K562 (cell line): ENCODE data around the gene ADI1. TPM values are rescaled to one million over a fixed set of nuclear protein-coding genes. Genes with fewer than 3 reads are reported as not detected.

Source experiments
- ATAC-seq: fragments of 200-7000 bp; cut with Tn5 transposase; 3 replicates; pipeline ENCODE4 v1.9.1; 2020; ENCODE audit warnings: moderate library complexity
- Bru-seq: library from RNA; stranded (reverse); fragments of 400-500 nt; gene quantifications from one replicate; lab custom pipeline; 2021; lab: Mats Ljungman, UMichigan
- BruChase-seq, 2 experiments: library from RNA; stranded (reverse); fragments of 400-500 nt; gene quantifications; one replicate each; lab custom pipeline; 2021; lab: Mats Ljungman, UMichigan
- BruUV-seq: library from RNA; stranded (reverse); fragments of 400-500 nt; replicated peaks from 2 replicates; lab custom pipeline; 2021; lab: Mats Ljungman, UMichigan
- CTCF ChIA-PET: fragments of 300-600 bp; formaldehyde crosslinking; extraction: SDS; loops from one replicate; lab custom pipeline; 2021; ENCODE audit warnings: low intra/inter-chr PET ratio; lab: Yijun Ruan, JAX
- POLR2A ChIA-PET: fragments of 300-600, 350-650 bp; sonication (Branson Sonifier 250); formaldehyde crosslinking; extraction: SDS; loops from one replicate; lab custom pipeline; 2021; ENCODE audit warnings: antibody characterized with exemption, inconsistent platforms; lab: Yijun Ruan, JAX
- DNase-seq, 4 experiments: peaks; one replicate each; pipeline versions ENCODE4 v3.0.0 to v3.0.0-alpha.2; 2011 to 2018; ENCODE audit warnings: low spot score in 3 of 4, mixed read lengths in 3 of 4; ENCODE audit errors: extremely low read depth in 1 of 4
- FAIRE-seq: peaks from 2 replicates; lab custom pipeline; 2011; peaks lifted over from hg19 to GRCh38; lab: Jason Lieb, UNC
- H2AFZ ChIP-seq: 2 replicates; pipeline ENCODE4 v1.6.0; 2011; ENCODE audit warnings: low read depth, low read length, control low read depth, inconsistent platforms
- H3K27ac ChIP-seq: fragments of 200-600 bp; 3 replicates; pipeline ENCODE4 v1.8.0; 2011; ENCODE audit warnings: low read depth, mild to moderate bottlenecking, control low read depth, inconsistent platforms, low read length, moderate library complexity, mixed read lengths; ENCODE audit errors: extremely low read depth
- H3K27me3 ChIP-seq, 2 experiments: fragments of 300-600 bp in 1 of 2; 2 replicates in 1 of 2; 3 replicates in 1 of 2; pipeline versions ENCODE4 v1.6.0 to v1.8.0; 2011; ENCODE audit warnings: inconsistent platforms in 2 of 2, low read length in 2 of 2, mild to moderate bottlenecking in 1 of 2, mixed read lengths in 1 of 2, moderate library complexity in 1 of 2; ENCODE audit not compliant: control insufficient read depth in 2 of 2, insufficient read depth in 2 of 2
- H3K36me3 ChIP-seq: fragments of 300-600 bp; 3 replicates; pipeline ENCODE4 v1.8.0; 2011; ENCODE audit warnings: mild to moderate bottlenecking, low read length, inconsistent platforms; ENCODE audit not compliant: control insufficient read depth, insufficient read depth
- H3K4me1 ChIP-seq, 2 experiments: fragments of 200-600 bp in 1 of 2; replicated peaks in 1 of 2; 2 replicates in 1 of 2; 3 replicates in 1 of 2; pipeline versions ENCODE4 v1.5.1 to v1.8.0; 2011; ENCODE audit warnings: inconsistent platforms in 2 of 2, low read length in 2 of 2, mild to moderate bottlenecking in 1 of 2, mixed read lengths in 1 of 2, moderate library complexity in 1 of 2; ENCODE audit not compliant: control insufficient read depth in 2 of 2, insufficient read depth in 2 of 2
- H3K4me2 ChIP-seq: 2 replicates; pipeline ENCODE4 v1.6.1; 2011; ENCODE audit warnings: low read length, control low read depth, inconsistent platforms, mixed read lengths; ENCODE audit not compliant: insufficient read depth
- H3K4me3 ChIP-seq: fragments of 200-600 bp; sonication (generic), shearing (Covaris generic); 2 replicates; pipeline ENCODE4 v1.5.1; 2016; ENCODE audit warnings: control low read depth, inconsistent platforms
- H3K79me2 ChIP-seq: fragments of 200-600 bp; 3 replicates; pipeline ENCODE4 v1.8.0; 2011; ENCODE audit warnings: low read length, inconsistent platforms; ENCODE audit not compliant: control insufficient read depth, insufficient read depth
- H3K9ac ChIP-seq, 2 experiments: 2 replicates each; pipeline versions ENCODE4 v1.6.0 to v1.6.1; 2011; ENCODE audit warnings: low read depth in 2 of 2, low read length in 2 of 2, control low read depth in 1 of 2, inconsistent platforms in 1 of 2, mild to moderate bottlenecking in 1 of 2, mixed read lengths in 1 of 2; ENCODE audit not compliant: insufficient read depth in 1 of 2
- H3K9me1 ChIP-seq: one replicate; pipeline ENCODE4 v1.6.0; 2011; ENCODE audit warnings: inconsistent platforms, mild to moderate bottlenecking, low read length, moderate library complexity; ENCODE audit not compliant: control insufficient read depth, insufficient read depth
- H3K9me3 ChIP-seq: replicated peaks from 2 replicates; pipeline ENCODE4 v1.5.1; 2011; ENCODE audit warnings: low read depth, low read length, inconsistent platforms; ENCODE audit not compliant: control insufficient read depth, insufficient read depth
- H4K20me1 ChIP-seq: replicated peaks from 2 replicates; pipeline ENCODE4 v1.6.1; 2011; ENCODE audit warnings: low read length, inconsistent platforms, mixed read lengths; ENCODE audit not compliant: control insufficient read depth, insufficient read depth
- ARHGAP35 ChIP-seq: fragments of 450-650 bp; IDR thresholded peaks from 2 replicates; pipeline ENCODE4 v1.6.1; 2018; ENCODE audit not compliant: partially characterized antibody
- C11orf30 ChIP-seq: fragments of 450-650 bp; IDR thresholded peaks from 2 replicates; pipeline ENCODE4 v1.6.1; 2016; ENCODE audit warnings: low read depth, mild to moderate bottlenecking
- KLF16 ChIP-seq: IDR thresholded peaks from 2 replicates; pipeline ENCODE4 v1.6.1; 2016; ENCODE audit warnings: antibody characterized with exemption
- MEF2A ChIP-seq: IDR thresholded peaks from 2 replicates; pipeline ENCODE4 v1.6.1; 2011; ENCODE audit warnings: low read depth, mild to moderate bottlenecking, low read length, moderate library complexity; ENCODE audit not compliant: control insufficient read depth
- NR4A1 ChIP-seq, 2 experiments: fragments of 250-450 bp in 1 of 2; fragments of 450-650 bp in 1 of 2; sonication (Bioruptor Pico) in 1 of 2; IDR thresholded peaks; 2 replicates each; pipeline versions ENCODE4 v1.4.0 to v1.6.1; 2016 to 2020; ENCODE audit warnings: mild to moderate bottlenecking in 2 of 2, missing compliant biosample characterization in 1 of 2, missing genetic modification characterization in 1 of 2, moderate library complexity in 1 of 2
- SMARCA4 ChIP-seq: fragments of 450-650 bp; IDR thresholded peaks from 2 replicates; pipeline ENCODE4 v1.6.1; 2016
- SRSF3 ChIP-seq: fragments of 200-400 bp; formaldehyde crosslinking; IDR thresholded peaks from 2 replicates; pipeline ENCODE4 v1.6.1; 2016; ENCODE audit warnings: mild to moderate bottlenecking, low read length, moderate library complexity; ENCODE audit not compliant: insufficient read depth
- ZBTB11 ChIP-seq, 3 experiments: fragments of 200-800 bp in 1 of 3; fragments of 250-450 bp in 1 of 3; fragments of 450-650 bp in 1 of 3; sonication (Bioruptor Pico) in 1 of 3; sonication (Bioruptor generic) in 1 of 3; formaldehyde crosslinking in 1 of 3; IDR thresholded peaks; 2 replicates each; pipeline versions ENCODE4 v1.6.1 to v1.8.0; 2016 to 2022; ENCODE audit warnings: mild to moderate bottlenecking in 2 of 3, missing genetic modification characterization in 2 of 3, missing compliant biosample characterization in 1 of 3, moderate library complexity in 1 of 3
- ZNF133 ChIP-seq: fragments of 250-450 bp; sonication (Bioruptor Pico); IDR thresholded peaks from 2 replicates; pipeline ENCODE4 v1.4.0; 2020; ENCODE audit warnings: mild to moderate bottlenecking
- ZNF79 ChIP-seq: fragments of 250-450 bp; sonication (Bioruptor Pico); IDR thresholded peaks from 2 replicates; pipeline ENCODE4 v1.4.0; 2020; ENCODE audit warnings: low read depth, mild to moderate bottlenecking, moderate library complexity
- WGBS: fragments of 100-300 bp; shearing (Covaris generic); methylation state at CpG from one replicate; pipeline ENCODE4 v1.1.6; 2016; ENCODE audit warnings: low coverage, mixed read lengths; ENCODE audit not compliant: insufficient coverage; ENCODE audit errors: missing lambda C conversion rate; 5-methylcytosine and 5-hydroxymethylcytosine counted together
- in situ Hi-C: fragments of 300-500 bp; cut with MboI; formaldehyde crosslinking; loops from 4 replicates; pipeline ENCODE4 v1.15.0; 2018; ENCODE audit warnings: inconsistent platforms, mixed read lengths
- intact Hi-C: fragments of 100-400 bp; cut with micrococcal nuclease; formaldehyde crosslinking; loops from 2 replicates; pipeline ENCODE4 v1.14.2; 2022
- long read RNA-seq, 3 experiments: library from polyadenylated mRNA in 2 of 3; library from RNA in 1 of 3; unstranded in 2 of 3; stranded (forward) in 1 of 3; transcript quantifications; one replicate each; pipeline ENCODE4 v2.0.0, GENCODE V29; 2019 to 2022
- polyA minus RNA-seq, 3 experiments: library from RNA; depleted of rRNA, polyadenylated mRNA; stranded (reverse); fragments of >200 nt; gene quantifications; 2 replicates each; pipeline ENCODE4 v1.2.3, GENCODE V29; 2011
- polyA plus RNA-seq, 8 experiments: library from polyadenylated mRNA; depleted of rRNA in 4 of 8; stranded (reverse) in 5 of 8; unstranded in 3 of 8; fragments of >200 nt; fragmentation: Nextera tagmentation in 2 of 8; fragmentation: Illumina TruSeq in 1 of 8; extraction: Ambion mirVana in 2 of 8; extraction: Trizol in 1 of 8; gene quantifications; 2 replicates each; pipeline versions ENCODE4 v1.2.1 to v1.2.3, GENCODE V29; 2011 to 2014; ENCODE audit warnings: inconsistent platforms in 1 of 8, missing spikeins in 1 of 8
- total RNA-seq, 7 experiments: library from RNA; depleted of rRNA in 6 of 7; stranded (reverse); fragments of >200 nt in 6 of 7; fragmentation: Illumina TruSeq in 2 of 7; extraction: Trizol in 2 of 7; gene quantifications; 2 replicates each; pipeline versions ENCODE4 v1.2.1 to v1.2.3, GENCODE V29; 2011 to 2021; ENCODE audit warnings: low replicate concordance in 1 of 7

Gene ADI1
- total RNA-seq (2011; cell fraction: chromatin; rRNA removed; ENCODE audit: low replicate concordance) = 8.2 and 11.8 TPM in 2 replicates
- 5.8 and 8.0 TPM in 2 replicates for total RNA-seq (2011; cell fraction: nucleolus; rRNA removed)
- total RNA-seq (2011; cell fraction: nucleoplasm; rRNA removed) = 12.0 and 24.3 TPM in 2 replicates
- total RNA-seq (2014; rRNA removed) (26.7 and 29.2 TPM in 2 replicates), total RNA-seq (2014; rRNA removed; fragmentation: Illumina TruSeq; extraction: Trizol) (25.7 and 27.1 TPM in 2 replicates), total RNA-seq (2015; rRNA removed; fragmentation: Illumina TruSeq; extraction: Trizol) (48.0 and 51.0 TPM in 2 replicates), total RNA-seq (2021) (31.6 and 34.7 TPM in 2 replicates), polyA plus RNA-seq (2011; rRNA removed) (17.6 and 23.6 TPM in 2 replicates), polyA plus RNA-seq (2014; fragmentation: Illumina TruSeq; extraction: Trizol) (31.4 and 33.7 TPM in 2 replicates), polyA plus RNA-seq (2014; fragmentation: Nextera tagmentation; extraction: Ambion mirVana) (1 to 10 TPM; 6.1 to 6.6 TPM), polyA plus RNA-seq (2014; rRNA removed) (20.6 and 21.6 TPM in 2 replicates), polyA minus RNA-seq (2011; rRNA and poly(A)+ RNA removed) (18.8 and 22.8 TPM in 2 replicates), Bru-seq, nascent RNA (percentile 63 among the genes with signal in this experiment), BruChase-seq, experiment 1, labeled RNA remaining after a 2-hour chase (percentile 68 among the genes with signal in this experiment), BruChase-seq, experiment 2, labeled RNA remaining after a 6-hour chase (percentile 68 among the genes with signal in this experiment)
- polyA plus RNA-seq (2011; cell fraction: cytosol; rRNA removed) = 12.7 and 15.2 TPM in 2 replicates
- 11.6 and 15.2 TPM in 2 replicates for polyA plus RNA-seq (2011; cell fraction: nucleus; rRNA removed)
- 33.2 and 37.1 TPM in 2 replicates for polyA plus RNA-seq (2012)
- polyA minus RNA-seq (2011; cell fraction: cytosol; rRNA and poly(A)+ RNA removed) = 12.2 and 12.5 TPM in 2 replicates
- polyA minus RNA-seq (2011; cell fraction: nucleus; rRNA and poly(A)+ RNA removed) = 4.2 and 7.2 TPM in 2 replicates
- long read RNA-seq, experiment 1, transcript ADI1-201 (4 exons, 2,391 nt) = major isoform, 132 of 174 reads
- long read RNA-seq, experiment 1, partial matches to known transcripts = 37 of 174 reads
- long read RNA-seq, experiment 1, other reads (novel, unspliced or antisense) = 5 of 174 reads
- long read RNA-seq, experiment 2, transcript ADI1-201 (4 exons, 2,391 nt) = major isoform, 71 of 92 reads
- long read RNA-seq, experiment 2, partial matches to known transcripts = 0 of 92 reads
- long read RNA-seq, experiment 2, other reads (novel, unspliced or antisense) = 21 of 92 reads
- long read RNA-seq, experiment 3, transcript ADI1-201 (4 exons, 2,391 nt) = major isoform, 107 of 114 reads
- long read RNA-seq, experiment 3, partial matches to known transcripts = 1 of 114 reads
- long read RNA-seq, experiment 3, other reads (novel, unspliced or antisense) = 6 of 114 reads

GRCh38 chr2:3519255-3520205, at the start of gene ADI1:
ADI1 (minus strand) TSS chr2:3519531; CDS start chr2:3519487, 44 bp downstream.
- ATAC-seq (peak; percentile 85), FAIRE-seq (no peak), DNase-seq (peak; percentile 80 to 90 (median 82))
- ChIA-PET POLR2A (interaction anchor here (0.9 to 1.6 kb wide), 4 partner anchors 9 to 45 kb away, joined by 3 to 8 read pairs (median 4); partner anchors contain the start of gene RNASEH1), CTCF (interaction anchor here (0.8 kb wide), 1 partner anchor 30 kb away, joined by 3 read pairs; no protein-coding TSS in a partner anchor)
- peaks cover 11% of the 10 kb centered on the region; the same call in 1 of the 3 replicates for H3K36me3 ChIP-seq
- H3K79me2 ChIP-seq = peaks cover 33% of the 10 kb centered on the region
- 0 out of 2 replicates have a peak, but pooled peaks cover 3% of the 10 kb centered on the region for H3K9me3 ChIP-seq
- 1% methylated on average over 75 of the region's 76 CpGs for WGBS
- intact Hi-C loops = loop anchor here (2.0 kb wide), 2 partner anchors 55 to 81 kb away; partner anchors contain the start of gene RPS7
- H3K4me2 ChIP-seq = peak within 1 kb of the TSS; percentile 93
- H3K9me1 ChIP-seq = no peaks in the 10 kb centered on the region
- H3K4me3 ChIP-seq = peak within 1 kb of the TSS; percentile 71
- in situ Hi-C loops = no loop called here
- BruUV-seq = no TSS peak
- H3K9ac ChIP-seq = peak within 1 kb of the TSS; percentile 77 to 93
- H3K27me3 ChIP-seq = no peaks in the 10 kb centered on the region
- H3K4me1 ChIP-seq = peaks cover 23 to 33% of the 10 kb centered on the region in 2 experiments
- H2AFZ ChIP-seq = peak within 1 kb of the TSS; percentile 93
- H4K20me1 ChIP-seq = no peaks in the 10 kb centered on the region
- H3K27ac ChIP-seq = peak within 1 kb of the TSS; percentile 87
- TF ChIP-seq SMARCA4 (no peak; the same call in 1 of the 2 replicates), ZNF79 (no peak), NR4A1 (CRISPR knock-in tag; IDR thresholded peaks at IDR 0.05) (no peak), NR4A1 (tag; IDR thresholded peaks at IDR 0.05) (no peak), ZNF133 (0 out of 2 replicates have a peak, but pooled peaks have one; percentile 59), SRSF3 (no peak), MEF2A (no peak), ZBTB11 (CRISPR knock-in tag; IDR thresholded peaks at IDR 0.05) (peak in 1 of 3 experiments; percentile 66; a peak in 1 of 6 replicates), KLF16 (0 out of 2 replicates have a peak, but pooled peaks have one; percentile 4), ARHGAP35 (no peak), C11orf30 (peak; percentile 58)
